Activated B cell treated with CpG ODN at 0.5 μM for 24 hours (primary cell): ENCODE data around the gene PPP4R2. TPM values are rescaled to one million over a fixed set of nuclear protein-coding genes. Genes with fewer than 3 reads are reported as not detected.

ENCODE experiments used
- ATAC-seq: fragments of 200-7000 bp; cut with Tn5 transposase; one replicate; pipeline ENCODE4 v1.10.0; 2021; ENCODE audit warnings: low read depth, mild to moderate bottlenecking, moderate library complexity
- CTCF ChIA-PET: fragments of 350-600 bp; sonication (Branson Sonifier 250); formaldehyde crosslinking; loops from one replicate; lab custom pipeline; 2021; ENCODE audit warnings: antibody characterized with exemption; lab: Charles Lee
- POLR2A ChIA-PET: fragments of 350-600 bp; sonication (Branson Sonifier 250); formaldehyde crosslinking; loops from one replicate; lab custom pipeline; 2021; ENCODE audit warnings: antibody characterized with exemption; lab: Charles Lee
- DNase-seq: peaks from one replicate; pipeline ENCODE4 v3.0.0; 2022
- H3K27ac Mint-ChIP-seq: one replicate; pipeline ENCODE4 v1.8.0; 2020; ENCODE audit warnings: mixed read lengths
- H3K27me3 Mint-ChIP-seq: one replicate; pipeline ENCODE4 v1.8.0; 2021; ENCODE audit warnings: mixed read lengths
- H3K36me3 Mint-ChIP-seq: one replicate; pipeline ENCODE4 v1.8.0; 2021; ENCODE audit warnings: low read depth, mixed read lengths
- H3K4me1 Mint-ChIP-seq: one replicate; pipeline ENCODE4 v1.8.0; 2021; ENCODE audit warnings: mixed read lengths
- H3K4me3 Mint-ChIP-seq: one replicate; pipeline ENCODE4 v1.8.0; 2020; ENCODE audit warnings: mild to moderate bottlenecking, mixed read lengths
- H3K9me3 Mint-ChIP-seq: one replicate; pipeline ENCODE4 v1.8.0; 2020; ENCODE audit warnings: mixed read lengths
- intact Hi-C: fragments of 100-400 bp; cut with micrococcal nuclease; formaldehyde crosslinking; loops from one replicate; pipeline ENCODE4 v1.15.1; 2024
- total RNA-seq: library from RNA; stranded (reverse); gene quantifications from 2 replicates; pipeline ENCODE4 v1.2.3, GENCODE V29; 2022
- TF ChIP-seq, protein P1 (sequence below): fragments of 200-600 bp; IDR thresholded peaks from one replicate; pipeline ENCODE4 v1.8.0; 2022; ENCODE audit warnings: antibody characterized with exemption, mild to moderate bottlenecking

The PPP4R2 gene
- total RNA-seq, 1 donor from 2014 or later = 59.7 TPM

- Mint-ChIP-seq H3K4me1 (peaks cover 47% of the 10 kb centered on the region), H3K27me3 (no peaks in the 10 kb centered on the region), H3K36me3 (peaks cover 38% of the 10 kb centered on the region), H3K4me3 (no peak overlapping the region), H3K27ac (no peak overlapping the region), H3K9me3 (no peaks in the 10 kb centered on the region)
- intact Hi-C loops = no loop called here
- TF ChIP-seq, protein P1, sequence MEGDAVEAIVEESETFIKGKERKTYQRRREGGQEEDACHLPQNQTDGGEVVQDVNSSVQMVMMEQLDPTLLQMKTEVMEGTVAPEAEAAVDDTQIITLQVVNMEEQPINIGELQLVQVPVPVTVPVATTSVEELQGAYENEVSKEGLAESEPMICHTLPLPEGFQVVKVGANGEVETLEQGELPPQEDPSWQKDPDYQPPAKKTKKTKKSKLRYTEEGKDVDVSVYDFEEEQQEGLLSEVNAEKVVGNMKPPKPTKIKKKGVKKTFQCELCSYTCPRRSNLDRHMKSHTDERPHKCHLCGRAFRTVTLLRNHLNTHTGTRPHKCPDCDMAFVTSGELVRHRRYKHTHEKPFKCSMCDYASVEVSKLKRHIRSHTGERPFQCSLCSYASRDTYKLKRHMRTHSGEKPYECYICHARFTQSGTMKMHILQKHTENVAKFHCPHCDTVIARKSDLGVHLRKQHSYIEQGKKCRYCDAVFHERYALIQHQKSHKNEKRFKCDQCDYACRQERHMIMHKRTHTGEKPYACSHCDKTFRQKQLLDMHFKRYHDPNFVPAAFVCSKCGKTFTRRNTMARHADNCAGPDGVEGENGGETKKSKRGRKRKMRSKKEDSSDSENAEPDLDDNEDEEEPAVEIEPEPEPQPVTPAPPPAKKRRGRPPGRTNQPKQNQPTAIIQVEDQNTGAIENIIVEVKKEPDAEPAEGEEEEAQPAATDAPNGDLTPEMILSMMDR = no peak
- no peak for ATAC-seq
- CTCF ChIA-PET = no interaction called here
- POLR2A ChIA-PET = no interaction called here
- DNase-seq = no peak
Observed at GRCh38 chr3:73018790-73019441, 22.3 kb downstream of the PPP4R2 start.

- ATAC-seq = no peak
- H3K27me3 Mint-ChIP-seq = no peaks in the 10 kb centered on the region
- peaks cover 57% of the 10 kb centered on the region for H3K4me1 Mint-ChIP-seq
- peaks cover 23% of the 10 kb centered on the region for H3K36me3 Mint-ChIP-seq
- H3K27ac Mint-ChIP-seq = no peak overlapping the region
- intact Hi-C loops = no loop called here
- no peak for DNase-seq
- no peak overlapping the region for H3K4me3 Mint-ChIP-seq
- ChIA-PET CTCF (no interaction called here), POLR2A (no interaction called here)
- TF ChIP-seq, protein P1 = no peak
- no peaks in the 10 kb centered on the region for H3K9me3 Mint-ChIP-seq
Observed at GRCh38 chr3:73021301-73021835, 24.8 kb downstream of the PPP4R2 start.

GRCh38 chr3:73024836-73025235, 28.2 kb downstream of the PPP4R2 start:
- ATAC-seq (no peak), DNase-seq (no peak)
- Mint-ChIP-seq H3K27me3 (no peaks in the 10 kb centered on the region), H3K36me3 (peaks cover 22% of the 10 kb centered on the region), H3K27ac (no peak overlapping the region), H3K9me3 (no peaks in the 10 kb centered on the region), H3K4me3 (no peak overlapping the region), H3K4me1 (peaks cover 63% of the 10 kb centered on the region)
- CTCF ChIA-PET = no interaction called here
- TF ChIP-seq, protein P1 = no peak
- intact Hi-C loops = no loop called here
- POLR2A ChIA-PET = no interaction called here

GRCh38 chr3:73026111-73026759, 29.6 kb downstream of the PPP4R2 start:
- TF ChIP-seq, protein P1 = no peak
- Mint-ChIP-seq H3K36me3 (peaks cover 26% of the 10 kb centered on the region), H3K27ac (no peak overlapping the region)

GRCh38 chr3:73026760-73027113, 30.1 kb downstream of the PPP4R2 start:
- no peak for ATAC-seq
- DNase-seq = no peak
- CTCF ChIA-PET = no interaction called here
- Mint-ChIP-seq H3K27me3 (no peaks in the 10 kb centered on the region), H3K4me3 (no peak overlapping the region), H3K27ac (no peak overlapping the region), H3K4me1 (peaks cover 68% of the 10 kb centered on the region), H3K36me3 (peaks cover 26% of the 10 kb centered on the region), H3K9me3 (no peaks in the 10 kb centered on the region)
- POLR2A ChIA-PET = interaction anchor here (0.6 kb wide), 1 partner anchor 10 kb away, joined by 5 read pairs; no protein-coding TSS in a partner anchor
- TF ChIP-seq, protein P1 = no peak
- intact Hi-C loops = loop anchor here (1.0 kb wide), 1 partner anchor 9 kb away; no protein-coding TSS in a partner anchor

More at GRCh38 chr3:73026111-73026759, 29.6 kb downstream of the PPP4R2 start:
- Mint-ChIP-seq H3K4me1 (peaks cover 68% of the 10 kb centered on the region), H3K27me3 (no peaks in the 10 kb centered on the region), H3K4me3 (no peak overlapping the region), H3K9me3 (no peaks in the 10 kb centered on the region)
- DNase-seq = no peak
- POLR2A ChIA-PET = interaction anchor here (0.6 kb wide), 1 partner anchor 9 kb away, joined by 5 read pairs; no protein-coding TSS in a partner anchor
- ATAC-seq = no peak
- CTCF ChIA-PET = no interaction called here
- intact Hi-C loops = no loop called here
